Astrocyte (in vitro differentiated cells and primary cell): Measurements from ENCODE around the gene YBX3.

Experiments used
- CTCF ChIP-seq: IDR thresholded peaks from 2 replicates; pipeline ENCODE4 v1.5.1; 2011; ENCODE audit warnings: low read depth, mild to moderate bottlenecking, inconsistent platforms, low read length, moderate library complexity; ENCODE audit not compliant: insufficient read depth
- EZH2 ChIP-seq: IDR thresholded peaks from 2 replicates; pipeline ENCODE4 v1.6.1; 2012; ENCODE audit warnings: mild to moderate bottlenecking, low read length, inconsistent platforms; ENCODE audit not compliant: insufficient read depth

DNA sequence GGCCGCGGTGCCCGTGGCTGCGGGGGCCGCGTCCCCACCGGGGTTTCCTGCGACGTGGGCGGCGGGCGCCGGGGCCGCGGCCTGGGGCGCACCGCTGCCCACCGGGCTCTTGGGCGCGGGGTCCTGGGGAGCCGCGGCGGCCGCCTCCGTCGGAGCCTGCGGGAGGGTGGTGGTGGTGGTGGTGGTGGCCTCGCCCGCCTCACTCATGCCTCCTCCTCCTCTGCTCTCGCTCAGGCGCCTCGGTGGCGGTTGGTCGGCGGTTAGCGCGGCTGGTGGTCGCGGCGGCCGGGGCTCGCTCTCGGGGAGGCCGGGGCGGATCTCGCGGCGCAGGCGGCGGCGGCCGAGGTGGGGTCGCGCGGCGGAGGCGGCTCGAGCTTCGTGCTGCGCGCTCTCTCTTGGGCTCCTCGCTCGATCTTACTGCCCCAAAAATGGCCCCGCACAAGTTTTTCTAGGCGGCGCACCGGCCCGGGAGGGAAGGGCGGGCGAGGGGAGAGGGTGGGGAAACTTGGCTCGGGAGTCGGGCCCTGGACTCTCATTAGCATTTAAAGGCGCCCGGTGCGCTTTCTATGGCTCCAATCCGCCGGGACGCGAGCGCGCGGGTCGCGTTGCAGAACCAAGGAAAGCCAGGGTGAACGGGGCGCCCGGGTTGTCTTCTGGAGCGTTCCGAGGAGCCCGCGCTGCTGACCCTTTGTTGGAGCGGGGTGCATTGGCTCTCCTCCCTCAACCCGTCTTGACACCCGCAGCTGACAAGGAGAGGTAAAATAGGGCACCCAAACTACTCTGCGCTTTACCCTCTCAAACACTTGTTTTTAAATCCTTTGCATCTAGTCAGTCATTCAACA lies at the start of gene YBX3:
- TF ChIP-seq EZH2 (no peak), CTCF (no peak)
